Mammary epithelial cell (primary cell): ENCODE data around the gene METTL6.

Experiments
- EZH2 ChIP-seq: IDR thresholded peaks from 2 replicates; pipeline ENCODE4 v1.6.1; 2012; ENCODE audit warnings: low read length, inconsistent platforms, borderline replicate concordance
- TF ChIP-seq, protein P1 (sequence below), 2 donors: IDR thresholded peaks in 1 of 2; conservative IDR thresholded peaks in 1 of 2; 2 replicates each; pipeline ENCODE4 v1.5.1; 2011 to 2012; ENCODE audit warnings: inconsistent platforms in 2 of 2, low read length in 2 of 2, mild to moderate bottlenecking in 2 of 2, control low read depth in 1 of 2, low read depth in 1 of 2; ENCODE audit not compliant: insufficient read depth in 1 of 2; ENCODE audit errors: extremely low read depth in 1 of 2

DNA sequence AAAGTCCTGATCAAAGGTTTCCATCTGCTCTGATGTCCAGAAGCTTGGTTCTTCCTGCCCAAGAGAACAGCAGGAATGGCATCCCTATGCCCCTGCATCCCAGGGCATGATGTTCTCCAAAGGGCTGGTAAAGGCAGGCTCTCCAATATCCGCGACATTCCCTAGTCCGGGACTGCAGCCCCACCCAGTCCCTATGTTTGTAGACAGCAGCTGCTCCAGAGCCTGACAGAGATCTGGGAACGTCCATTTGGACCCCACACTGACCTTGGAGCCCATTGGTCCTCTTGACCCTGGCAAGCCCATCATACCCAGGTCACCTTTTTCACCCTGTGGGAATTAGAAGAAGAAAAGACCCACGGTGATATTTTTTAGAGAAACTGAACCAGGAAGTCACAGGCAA, 47.8 kb upstream of the METTL6 start:
- TF ChIP-seq, protein P1, sequence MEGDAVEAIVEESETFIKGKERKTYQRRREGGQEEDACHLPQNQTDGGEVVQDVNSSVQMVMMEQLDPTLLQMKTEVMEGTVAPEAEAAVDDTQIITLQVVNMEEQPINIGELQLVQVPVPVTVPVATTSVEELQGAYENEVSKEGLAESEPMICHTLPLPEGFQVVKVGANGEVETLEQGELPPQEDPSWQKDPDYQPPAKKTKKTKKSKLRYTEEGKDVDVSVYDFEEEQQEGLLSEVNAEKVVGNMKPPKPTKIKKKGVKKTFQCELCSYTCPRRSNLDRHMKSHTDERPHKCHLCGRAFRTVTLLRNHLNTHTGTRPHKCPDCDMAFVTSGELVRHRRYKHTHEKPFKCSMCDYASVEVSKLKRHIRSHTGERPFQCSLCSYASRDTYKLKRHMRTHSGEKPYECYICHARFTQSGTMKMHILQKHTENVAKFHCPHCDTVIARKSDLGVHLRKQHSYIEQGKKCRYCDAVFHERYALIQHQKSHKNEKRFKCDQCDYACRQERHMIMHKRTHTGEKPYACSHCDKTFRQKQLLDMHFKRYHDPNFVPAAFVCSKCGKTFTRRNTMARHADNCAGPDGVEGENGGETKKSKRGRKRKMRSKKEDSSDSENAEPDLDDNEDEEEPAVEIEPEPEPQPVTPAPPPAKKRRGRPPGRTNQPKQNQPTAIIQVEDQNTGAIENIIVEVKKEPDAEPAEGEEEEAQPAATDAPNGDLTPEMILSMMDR (conservative IDR thresholded peaks at IDR 0.05 in 1 of 2, IDR thresholded peaks at IDR 0.05 in 1 of 2; ENCODE audit: extremely low read depth in 1 of 2, insufficient read depth in 1 of 2, low read depth in 1 of 2, low read length in 2 of 2), result no peak
- TF ChIP-seq EZH2, result no peak
